ENCODE data around the gene TEAD3. TPM values are rescaled to one million over a fixed set of nuclear protein-coding genes. Genes with fewer than 3 reads are reported as not detected.

The TEAD3 gene
- polyA plus RNA-seq, 3 donors = not detected

DNA sequence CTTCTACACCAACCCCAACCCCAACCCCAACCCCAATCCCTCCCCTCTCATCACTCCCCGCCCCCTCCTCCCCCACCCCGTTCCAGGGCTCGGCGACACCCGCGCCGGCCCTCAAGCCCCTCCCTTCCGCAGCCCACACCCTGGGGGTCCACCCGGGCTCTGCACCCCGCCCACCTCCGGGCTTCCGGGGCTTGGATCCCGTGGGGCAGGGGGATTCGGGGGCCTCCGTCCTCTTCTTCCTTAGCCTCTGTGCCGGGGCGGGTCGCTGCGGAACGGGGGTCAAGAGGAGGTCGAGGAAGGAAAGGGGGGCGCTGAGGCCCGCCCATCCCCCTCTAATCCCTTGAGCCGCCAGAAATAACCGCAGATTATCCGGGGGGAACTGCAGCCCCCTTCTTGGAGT lies 15.1 kb upstream of the TEAD3 start:
- Histone ChIP-seq H3K27ac (ENCODE audit: low read depth in 1 of 2, low read length in 2 of 2) (no peak overlapping the region), H3K36me3 (replicated peaks in 1 of 2; ENCODE audit: control insufficient read depth in 1 of 2, insufficient read depth in 2 of 2, low read length in 2 of 2) (no peaks in the 10 kb centered on the region), H2AFZ (ENCODE audit: insufficient read depth, low read depth, low read length, poor library complexity, severe bottlenecking) (no peak overlapping the region), H4K20me1 (ENCODE audit: insufficient read depth, low read length) (no peaks in the 10 kb centered on the region), H3K4me3 (replicated peaks in 1 of 3; ENCODE audit: low read depth in 2 of 3, low read length in 3 of 3) (no peak overlapping the region), H3K79me2 (ENCODE audit: insufficient read depth, low read length) (no peaks in the 10 kb centered on the region), H3K9me3 (replicated peaks in 1 of 2; ENCODE audit: control insufficient read depth in 1 of 2, insufficient read depth in 1 of 2, low read length in 2 of 2) (no peaks in the 10 kb centered on the region), H3K4me2 (replicated peaks; ENCODE audit: extremely low read depth, low read length, poor library complexity, severe bottlenecking) (no peak overlapping the region), H3K27me3 (ENCODE audit: control insufficient read depth in 2 of 2, insufficient read depth in 2 of 2, low read length in 2 of 2) (peaks cover 17 to 44% of the 10 kb centered on the region in 2 donors), H3K9ac (ENCODE audit: insufficient read depth, low read length, poor library complexity, severe bottlenecking) (no peak overlapping the region), H3K4me1 (ENCODE audit: control insufficient read depth in 1 of 2, insufficient read depth in 2 of 2, low read length in 2 of 2) (no peaks in the 10 kb centered on the region)
- TF ChIP-seq, protein P1, sequence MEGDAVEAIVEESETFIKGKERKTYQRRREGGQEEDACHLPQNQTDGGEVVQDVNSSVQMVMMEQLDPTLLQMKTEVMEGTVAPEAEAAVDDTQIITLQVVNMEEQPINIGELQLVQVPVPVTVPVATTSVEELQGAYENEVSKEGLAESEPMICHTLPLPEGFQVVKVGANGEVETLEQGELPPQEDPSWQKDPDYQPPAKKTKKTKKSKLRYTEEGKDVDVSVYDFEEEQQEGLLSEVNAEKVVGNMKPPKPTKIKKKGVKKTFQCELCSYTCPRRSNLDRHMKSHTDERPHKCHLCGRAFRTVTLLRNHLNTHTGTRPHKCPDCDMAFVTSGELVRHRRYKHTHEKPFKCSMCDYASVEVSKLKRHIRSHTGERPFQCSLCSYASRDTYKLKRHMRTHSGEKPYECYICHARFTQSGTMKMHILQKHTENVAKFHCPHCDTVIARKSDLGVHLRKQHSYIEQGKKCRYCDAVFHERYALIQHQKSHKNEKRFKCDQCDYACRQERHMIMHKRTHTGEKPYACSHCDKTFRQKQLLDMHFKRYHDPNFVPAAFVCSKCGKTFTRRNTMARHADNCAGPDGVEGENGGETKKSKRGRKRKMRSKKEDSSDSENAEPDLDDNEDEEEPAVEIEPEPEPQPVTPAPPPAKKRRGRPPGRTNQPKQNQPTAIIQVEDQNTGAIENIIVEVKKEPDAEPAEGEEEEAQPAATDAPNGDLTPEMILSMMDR (IDR thresholded peaks at IDR 0.05) = no peak
- no peak overlapping the region for H3K27ac Mint-ChIP-seq
- peaks cover 0 to 3% (median 1%) of the 10 kb centered on the region in 7 donors for H3K9me3 Mint-ChIP-seq
- peaks cover 50 to 69% (median 54%) of the 10 kb centered on the region in 3 donors for H3K27me3 Mint-ChIP-seq (ENCODE audit: low read depth in 3 of 3)
- H3K4me1 Mint-ChIP-seq = no peaks in the 10 kb centered on the region
- intact Hi-C loops (cut with micrococcal nuclease) = no loop called here
- H3K4me3 Mint-ChIP-seq = peak overlapping the region in 1 of 2 donors; percentile 46
- H3K36me3 Mint-ChIP-seq = no peaks in the 10 kb centered on the region
- WGBS (ENCODE audit: insufficient coverage) = 4% methylated on average over 4 of the region's 26 CpGs
- no peak for DNase-seq

DNA sequence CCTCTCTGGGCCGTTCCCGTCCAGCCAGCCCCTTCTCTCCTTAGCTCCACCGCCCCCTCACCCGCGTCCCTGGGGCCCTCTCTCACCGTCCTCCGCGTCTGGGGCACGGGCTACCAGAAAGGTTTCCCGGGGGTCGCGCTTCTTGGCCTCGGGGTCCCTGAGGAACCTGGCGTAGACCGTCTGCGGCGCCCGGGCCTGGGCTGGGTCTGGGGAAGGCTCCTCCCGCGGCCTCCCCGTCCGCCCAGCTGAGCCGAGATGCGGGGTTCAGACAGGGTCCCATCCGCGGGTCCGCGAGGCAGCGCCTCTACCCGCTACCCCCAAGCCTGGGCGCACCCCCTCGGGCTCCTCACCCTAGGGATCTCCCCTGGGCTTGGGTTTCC lies 14.7 kb upstream of the TEAD3 start:
- H3K4me2 ChIP-seq (replicated peaks; ENCODE audit: extremely low read depth, low read length, poor library complexity, severe bottlenecking) = no peak overlapping the region
- no peak for DNase-seq
- H3K79me2 ChIP-seq (ENCODE audit: insufficient read depth, low read length) = no peaks in the 10 kb centered on the region
- no peak overlapping the region for H3K4me3 ChIP-seq (replicated peaks in 1 of 3; ENCODE audit: low read depth in 2 of 3, low read length in 3 of 3)
- no peak overlapping the region for H3K9ac ChIP-seq (ENCODE audit: insufficient read depth, low read length, poor library complexity, severe bottlenecking)
- no peak overlapping the region for H2AFZ ChIP-seq (ENCODE audit: insufficient read depth, low read depth, low read length, poor library complexity, severe bottlenecking)
- H3K9me3 ChIP-seq (replicated peaks in 1 of 2; ENCODE audit: control insufficient read depth in 1 of 2, insufficient read depth in 1 of 2, low read length in 2 of 2) = no peaks in the 10 kb centered on the region
- Mint-ChIP-seq H3K27ac (no peak overlapping the region), H3K27me3 (ENCODE audit: low read depth in 3 of 3) (peaks cover 52 to 71% (median 54%) of the 10 kb centered on the region in 3 donors), H3K4me3 (peak overlapping the region in 1 of 2 donors; percentile 56), H3K4me1 (no peaks in the 10 kb centered on the region), H3K9me3 (peaks cover 0 to 6% (median 4%) of the 10 kb centered on the region in 7 donors), H3K36me3 (no peaks in the 10 kb centered on the region)
- no peaks in the 10 kb centered on the region for H3K4me1 ChIP-seq (ENCODE audit: control insufficient read depth in 1 of 2, insufficient read depth in 2 of 2, low read length in 2 of 2)
- no peaks in the 10 kb centered on the region for H3K36me3 ChIP-seq (replicated peaks in 1 of 2; ENCODE audit: control insufficient read depth in 1 of 2, insufficient read depth in 2 of 2, low read length in 2 of 2)
- no peak overlapping the region for H3K27ac ChIP-seq (ENCODE audit: low read depth in 1 of 2, low read length in 2 of 2)
- TF ChIP-seq, protein P1 (IDR thresholded peaks at IDR 0.05) = no peak
- intact Hi-C loops (cut with micrococcal nuclease) = no loop called here
- no peaks in the 10 kb centered on the region for H4K20me1 ChIP-seq (ENCODE audit: insufficient read depth, low read length)
- H3K27me3 ChIP-seq (ENCODE audit: control insufficient read depth in 2 of 2, insufficient read depth in 2 of 2, low read length in 2 of 2) = peaks cover 17 to 44% of the 10 kb centered on the region in 2 donors
- WGBS (ENCODE audit: insufficient coverage) = 17% methylated on average over 30 of the region's 32 CpGs
